ENCODE results near the gene TUB. TPM values are rescaled to one million over a fixed set of nuclear protein-coding genes. Genes with fewer than 3 reads are reported as not detected.

The TUB gene, protein sequence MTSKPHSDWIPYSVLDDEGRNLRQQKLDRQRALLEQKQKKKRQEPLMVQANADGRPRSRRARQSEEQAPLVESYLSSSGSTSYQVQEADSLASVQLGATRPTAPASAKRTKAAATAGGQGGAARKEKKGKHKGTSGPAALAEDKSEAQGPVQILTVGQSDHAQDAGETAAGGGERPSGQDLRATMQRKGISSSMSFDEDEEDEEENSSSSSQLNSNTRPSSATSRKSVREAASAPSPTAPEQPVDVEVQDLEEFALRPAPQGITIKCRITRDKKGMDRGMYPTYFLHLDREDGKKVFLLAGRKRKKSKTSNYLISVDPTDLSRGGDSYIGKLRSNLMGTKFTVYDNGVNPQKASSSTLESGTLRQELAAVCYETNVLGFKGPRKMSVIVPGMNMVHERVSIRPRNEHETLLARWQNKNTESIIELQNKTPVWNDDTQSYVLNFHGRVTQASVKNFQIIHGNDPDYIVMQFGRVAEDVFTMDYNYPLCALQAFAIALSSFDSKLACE
- total RNA-seq (under 1 TPM; 0.11 to 0.24 TPM), polyA plus RNA-seq (not detected)

DNA sequence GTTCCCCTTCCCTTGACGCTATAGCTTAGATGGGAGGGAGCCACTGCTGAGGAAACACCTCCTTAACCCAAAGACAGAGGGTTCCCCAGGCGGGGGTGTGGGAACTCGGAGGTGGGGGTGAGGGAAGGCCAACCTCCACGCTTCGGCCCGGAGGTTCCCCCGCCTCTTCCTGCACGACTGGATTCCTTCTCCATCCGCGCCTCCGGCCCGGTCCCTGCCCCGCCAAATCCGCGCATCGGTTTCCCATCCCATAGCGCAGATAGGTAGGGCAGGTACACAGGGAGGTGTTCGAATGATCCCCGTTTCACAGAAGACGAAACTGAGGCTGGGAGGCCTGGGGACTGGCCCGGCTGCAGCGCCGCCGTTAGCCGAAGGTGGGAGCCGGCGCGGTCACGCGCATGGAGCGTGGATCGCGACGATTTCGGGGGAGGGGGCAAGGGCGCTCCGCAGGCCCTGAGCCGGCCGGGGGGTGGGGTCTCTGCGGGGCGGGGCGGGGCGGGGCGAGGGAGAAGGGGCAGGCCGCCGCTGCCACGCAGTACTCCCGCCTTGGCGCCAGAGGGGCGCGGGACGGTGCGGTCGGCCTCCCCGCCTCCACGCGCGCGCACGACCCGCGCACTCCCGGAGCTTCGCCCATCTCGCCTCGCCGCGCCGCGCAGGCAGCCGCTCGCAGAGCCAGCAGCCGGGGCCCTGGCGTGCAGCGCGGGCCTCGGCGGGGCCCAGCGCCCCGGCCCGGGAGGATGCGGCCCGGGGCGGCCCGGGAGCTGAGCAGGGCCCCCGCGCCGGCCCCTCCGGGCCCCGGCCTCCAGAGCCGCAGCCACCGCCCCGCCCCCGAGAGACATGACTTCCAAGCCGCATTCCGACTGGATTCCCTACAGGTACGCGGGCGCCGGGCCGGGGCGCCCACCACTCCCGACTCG, at the start of gene TUB:
TSS of gene TUB (plus strand) at position 538 of the 917 bp plus-strand sequence. CDS start at position 838, 300 bp downstream.
- Histone ChIP-seq H3K27ac (ENCODE audit: low read depth, low read length) (no peak within 1 kb of the TSS), H3K36me3 (ENCODE audit: insufficient read depth, low read length) (no peaks in the 10 kb centered on the region), H3K27me3 (ENCODE audit: insufficient read depth, low read length, poor library complexity, severe bottlenecking) (peaks cover 12% of the 10 kb centered on the region), H3K9me3 (ENCODE audit: low read length) (no peaks in the 10 kb centered on the region), H3K4me3 (ENCODE audit: low read length) (no peak within 1 kb of the TSS), H3K4me1 (ENCODE audit: insufficient read depth, low read length) (no peaks in the 10 kb centered on the region)
- Mint-ChIP-seq H3K27ac (peak within 1 kb of the TSS in 2 of 8 donors; percentile 19 to 20), H3K4me3 (peak within 1 kb of the TSS; percentile 58 to 84 (median 71)), H3K4me1 (peaks cover 0 to 14% (median 7%) of the 10 kb centered on the region in 3 donors), H3K9me3 (peaks cover 0 to 3% (median 0%) of the 10 kb centered on the region in 5 donors), H3K27me3 (peaks cover 23 to 60% of the 10 kb centered on the region in 2 donors), H3K36me3 (peaks cover 0 to 4% (median 2%) of the 10 kb centered on the region in 3 donors)
- POLR2A ChIA-PET = no interaction called here
- CTCF ChIA-PET = no interaction called here
- peak in 1 of 5 donors; percentile 41 for DNase-seq

DNA sequence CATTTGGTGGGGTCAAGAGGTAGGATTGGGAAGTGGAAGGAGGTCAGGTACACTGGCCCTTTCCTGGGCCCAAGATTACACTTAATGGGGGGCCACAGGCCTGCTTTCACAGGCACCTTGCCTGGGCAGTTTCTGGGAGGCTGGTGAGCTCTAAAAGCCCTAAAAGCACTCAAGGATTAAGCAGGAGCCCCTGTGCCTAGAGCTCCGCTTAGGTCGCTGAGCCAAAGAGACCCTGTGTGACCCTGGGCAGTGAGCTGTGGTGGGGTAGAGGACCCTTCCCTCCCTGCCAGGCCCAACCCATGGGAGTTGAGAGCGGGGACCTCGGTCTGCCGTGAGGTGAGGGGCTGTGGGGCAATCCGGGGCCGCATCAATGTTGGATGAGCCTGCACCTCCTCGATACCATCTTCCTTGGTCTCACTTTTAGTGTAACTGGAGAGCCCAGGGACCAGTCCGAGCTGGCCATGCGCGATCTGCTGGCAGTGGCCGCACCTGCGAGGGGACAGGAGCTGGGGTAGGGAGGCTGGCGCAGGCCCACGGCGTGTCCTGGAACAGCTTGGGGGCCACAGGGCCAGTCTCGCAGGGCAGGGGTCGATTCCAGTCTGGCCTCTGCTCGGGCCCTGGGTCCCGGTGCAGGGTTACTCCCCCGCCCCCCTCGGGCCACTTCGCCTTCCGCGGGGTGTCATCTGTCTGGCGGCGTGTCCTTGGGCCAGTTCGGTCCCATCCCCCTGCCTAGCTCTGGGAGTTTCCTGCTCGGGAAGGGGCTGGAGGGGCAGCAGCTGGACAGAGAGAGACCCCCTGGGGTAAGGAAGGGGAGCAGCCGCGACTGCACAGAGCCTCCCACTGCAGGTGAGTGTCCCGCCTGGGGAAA, 49.5 kb upstream of the TUB start:
- Histone ChIP-seq H3K27me3 (ENCODE audit: insufficient read depth, low read length, poor library complexity, severe bottlenecking) (peaks cover 6% of the 10 kb centered on the region), H3K4me3 (ENCODE audit: low read length) (no peak overlapping the region), H3K27ac (ENCODE audit: low read depth, low read length) (no peak overlapping the region), H3K9me3 (ENCODE audit: low read length) (no peaks in the 10 kb centered on the region), H3K36me3 (ENCODE audit: insufficient read depth, low read length) (no peaks in the 10 kb centered on the region), H3K4me1 (ENCODE audit: insufficient read depth, low read length) (peaks cover 5% of the 10 kb centered on the region)
- Mint-ChIP-seq H3K27ac (no peak overlapping the region), H3K27me3 (peaks cover 19 to 37% of the 10 kb centered on the region in 2 donors), H3K36me3 (no peaks in the 10 kb centered on the region), H3K9me3 (no peaks in the 10 kb centered on the region), H3K4me3 (no peak overlapping the region), H3K4me1 (peaks cover 6 to 8% (median 7%) of the 10 kb centered on the region in 3 donors)
- no peak for DNase-seq
- CTCF ChIA-PET = interaction anchor here (1.0 to 3.0 kb wide), 4 partner anchors 10 to 68 kb away, joined by 3 to 18 read pairs (median 4); no protein-coding TSS in a partner anchor
- POLR2A ChIA-PET = no interaction called here

DNA sequence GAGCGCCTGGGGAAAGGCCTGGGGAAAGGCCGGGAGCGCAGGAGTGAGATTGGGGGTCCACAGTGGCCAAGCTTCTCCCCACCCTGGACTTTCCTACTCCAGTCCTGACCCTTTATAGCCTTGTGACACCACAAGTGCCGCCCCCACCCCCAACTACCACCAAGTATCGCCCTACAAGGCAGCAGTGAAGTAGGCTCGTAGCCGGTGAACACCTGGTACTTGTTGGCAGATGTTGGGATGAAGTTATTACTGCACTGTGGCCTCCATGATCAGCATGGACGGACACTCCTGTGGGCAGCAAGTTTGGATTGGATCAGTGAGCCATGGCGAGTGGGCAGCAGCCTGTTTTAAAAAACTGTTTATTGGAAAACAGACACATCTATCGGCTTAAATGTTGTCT, 48.9 kb upstream of the TUB start:
- Mint-ChIP-seq H3K9me3 (no peaks in the 10 kb centered on the region), H3K4me1 (peaks cover 6 to 8% (median 7%) of the 10 kb centered on the region in 3 donors), H3K36me3 (no peaks in the 10 kb centered on the region), H3K27ac (no peak overlapping the region), H3K27me3 (peaks cover 19 to 37% of the 10 kb centered on the region in 2 donors), H3K4me3 (no peak overlapping the region)
- no peak for DNase-seq
- Histone ChIP-seq H3K27me3 (ENCODE audit: insufficient read depth, low read length, poor library complexity, severe bottlenecking) (peaks cover 6% of the 10 kb centered on the region), H3K4me3 (ENCODE audit: low read length) (no peak overlapping the region), H3K4me1 (ENCODE audit: insufficient read depth, low read length) (peaks cover 5% of the 10 kb centered on the region), H3K27ac (ENCODE audit: low read depth, low read length) (no peak overlapping the region), H3K9me3 (ENCODE audit: low read length) (no peaks in the 10 kb centered on the region), H3K36me3 (ENCODE audit: insufficient read depth, low read length) (no peaks in the 10 kb centered on the region)
- ChIA-PET CTCF (interaction anchor here (1.0 to 3.0 kb wide), 6 partner anchors 11 to 68 kb away, joined by 3 to 18 read pairs (median 5); no protein-coding TSS in a partner anchor), POLR2A (no interaction called here)

DNA sequence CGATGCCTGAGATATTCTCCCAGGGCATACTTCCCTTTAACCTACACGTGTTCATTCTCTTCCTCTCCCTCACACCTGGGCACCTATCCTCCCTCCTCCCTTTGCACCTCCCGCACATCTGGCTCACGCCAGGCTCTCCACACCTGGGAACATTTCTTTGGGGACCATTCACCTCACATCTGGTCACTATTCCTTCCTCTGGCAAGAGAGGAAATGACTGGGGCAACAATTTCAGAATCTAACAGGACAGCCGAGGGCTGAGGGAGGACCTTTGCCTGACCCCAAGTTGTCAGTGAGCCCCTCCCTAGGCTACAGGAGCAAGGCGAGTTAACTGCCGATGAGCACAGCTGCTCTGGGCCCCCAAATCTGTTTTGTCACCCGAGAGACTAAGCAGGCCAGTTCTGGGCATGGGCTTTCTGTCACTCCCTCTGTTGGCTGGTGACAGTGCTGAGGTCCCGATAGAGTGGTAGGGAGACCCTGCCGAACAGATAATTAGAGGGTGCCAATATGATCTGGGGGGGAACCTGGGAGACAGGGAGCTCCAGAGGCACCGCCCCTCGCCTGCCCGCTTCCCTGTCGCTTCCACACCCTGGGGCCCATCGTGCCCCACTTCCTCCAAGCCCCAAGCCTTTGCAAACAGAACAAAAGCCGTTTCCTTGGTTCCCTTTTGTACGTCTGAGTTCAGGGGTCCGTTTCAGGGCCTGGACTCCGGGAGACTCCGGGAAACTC, 48.3 kb upstream of the TUB start:
- Mint-ChIP-seq H3K4me1 (peaks cover 6 to 8% (median 7%) of the 10 kb centered on the region in 3 donors), H3K4me3 (peak overlapping the region in 5 of 7 donors; percentile 16 to 65 (median 47)), H3K27ac (peak overlapping the region in 3 of 8 donors; percentile 27 to 83 (median 72)), H3K36me3 (no peaks in the 10 kb centered on the region), H3K27me3 (peaks cover 19 to 37% of the 10 kb centered on the region in 2 donors), H3K9me3 (no peaks in the 10 kb centered on the region)
- Histone ChIP-seq H3K9me3 (ENCODE audit: low read length) (no peaks in the 10 kb centered on the region), H3K27me3 (ENCODE audit: insufficient read depth, low read length, poor library complexity, severe bottlenecking) (peaks cover 6% of the 10 kb centered on the region), H3K4me3 (ENCODE audit: low read length) (no peak overlapping the region), H3K4me1 (ENCODE audit: insufficient read depth, low read length) (peaks cover 5% of the 10 kb centered on the region), H3K27ac (ENCODE audit: low read depth, low read length) (no peak overlapping the region), H3K36me3 (ENCODE audit: insufficient read depth, low read length) (no peaks in the 10 kb centered on the region)
- DNase-seq = no peak
- ChIA-PET POLR2A (no interaction called here), CTCF (interaction anchor here (0.8 to 3.4 kb wide), 19 partner anchors 9 to 66 kb away, joined by 3 to 31 read pairs (median 5); partner anchors contain the start of gene EIF3F)

DNA sequence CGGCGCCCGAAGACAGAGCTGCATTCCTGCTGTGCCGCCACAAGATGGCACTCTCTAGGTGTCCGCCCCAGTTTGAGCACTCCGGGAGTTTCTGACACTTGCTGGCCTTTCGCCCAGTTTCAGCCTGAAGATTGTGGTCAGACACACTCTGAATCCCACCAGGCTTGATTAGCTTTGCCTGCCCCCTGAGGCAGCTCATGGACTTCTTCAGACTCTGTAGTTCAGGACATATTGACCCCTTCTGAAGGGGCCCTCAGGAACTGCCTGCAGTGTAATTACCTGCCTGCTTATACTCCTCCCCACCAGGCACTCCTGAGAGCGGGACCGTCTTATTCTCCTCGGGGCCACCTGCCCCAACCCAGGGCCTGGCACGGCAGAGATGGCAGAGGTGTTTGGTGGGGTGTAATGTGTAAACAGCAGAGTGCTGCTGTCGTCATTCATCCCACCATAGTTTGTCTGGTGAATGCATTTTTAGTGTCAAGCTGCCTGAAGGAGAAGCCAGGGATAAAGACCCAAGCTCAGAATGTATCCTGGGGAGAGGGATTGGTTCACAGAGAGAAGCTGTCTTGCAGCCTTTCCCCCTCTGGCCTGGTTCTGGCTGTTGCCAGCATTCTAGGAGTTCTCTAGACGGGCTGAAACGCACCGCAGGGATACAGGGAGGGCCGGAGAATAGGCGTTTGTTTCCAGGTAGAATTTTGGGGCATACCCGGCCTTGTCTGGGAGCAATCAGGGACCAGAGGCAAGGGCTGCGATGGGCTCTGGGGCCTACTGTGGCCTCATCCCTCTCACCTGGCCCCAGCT, 47.5 kb upstream of the TUB start:
- peaks cover 6 to 8% (median 7%) of the 10 kb centered on the region in 3 donors for H3K4me1 Mint-ChIP-seq
- CTCF ChIA-PET = interaction anchor here (0.6 to 3.4 kb wide), 22 partner anchors 10 to 1109 kb away, joined by 3 to 31 read pairs (median 5); partner anchors contain the start of gene EIF3F
- Histone ChIP-seq H3K4me3 (ENCODE audit: low read length) (no peak overlapping the region), H3K4me1 (ENCODE audit: insufficient read depth, low read length) (peaks cover 5% of the 10 kb centered on the region), H3K9me3 (ENCODE audit: low read length) (no peaks in the 10 kb centered on the region), H3K36me3 (ENCODE audit: insufficient read depth, low read length) (no peaks in the 10 kb centered on the region), H3K27me3 (ENCODE audit: insufficient read depth, low read length, poor library complexity, severe bottlenecking) (peaks cover 6% of the 10 kb centered on the region), H3K27ac (ENCODE audit: low read depth, low read length) (no peak overlapping the region)
- no peaks in the 10 kb centered on the region for H3K9me3 Mint-ChIP-seq
- DNase-seq = peak; percentile 21 to 62 (median 36)
- peak overlapping the region in 2 of 8 donors; percentile 83 for H3K27ac Mint-ChIP-seq
- peaks cover 19 to 40% of the 10 kb centered on the region in 2 donors for H3K27me3 Mint-ChIP-seq
- H3K4me3 Mint-ChIP-seq = peak overlapping the region in 5 of 7 donors; percentile 16 to 65 (median 54)
- POLR2A ChIA-PET = no interaction called here
- H3K36me3 Mint-ChIP-seq = no peaks in the 10 kb centered on the region

DNA sequence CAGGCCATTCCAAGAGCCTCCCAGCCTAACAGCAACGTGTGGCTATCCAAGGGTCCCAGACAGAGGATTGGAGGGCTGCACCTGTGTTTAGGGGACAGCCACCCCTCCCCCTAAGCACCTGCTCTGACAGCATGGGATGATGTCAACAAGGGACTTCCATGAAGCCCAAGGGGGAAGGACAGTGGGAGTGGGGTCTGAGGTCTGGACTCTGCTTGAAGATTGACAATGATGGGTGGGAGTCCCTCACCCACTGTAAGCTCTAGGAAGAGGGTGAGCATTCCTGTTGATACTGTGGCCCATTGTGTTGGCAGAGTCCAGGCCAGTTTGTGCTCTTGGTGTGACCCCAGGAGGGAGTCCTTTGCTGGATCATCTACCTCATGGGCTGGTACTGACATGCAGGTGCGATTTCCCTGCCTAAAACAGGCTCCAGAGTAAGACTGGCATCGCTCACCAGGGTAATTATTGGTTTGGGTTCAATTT, 46.9 kb upstream of the TUB start:
- DNase-seq = no peak

More for the DNA sequence above, 46.9 kb upstream of the TUB start:
- H3K27me3 ChIP-seq (ENCODE audit: insufficient read depth, low read length, poor library complexity, severe bottlenecking) = peaks cover 6% of the 10 kb centered on the region
- no peak overlapping the region for H3K4me3 ChIP-seq (ENCODE audit: low read length)
- no peak overlapping the region for H3K27ac Mint-ChIP-seq
- H3K27ac ChIP-seq (ENCODE audit: low read depth, low read length) = no peak overlapping the region
- ChIA-PET POLR2A (no interaction called here), CTCF (interaction anchor here (1.1 to 3.4 kb wide), 15 partner anchors 11 to 65 kb away, joined by 3 to 31 read pairs (median 6); no protein-coding TSS in a partner anchor)
- H3K4me3 Mint-ChIP-seq = no peak overlapping the region
- no peaks in the 10 kb centered on the region for H3K9me3 Mint-ChIP-seq
- H3K4me1 ChIP-seq (ENCODE audit: insufficient read depth, low read length) = peaks cover 5% of the 10 kb centered on the region
- peaks cover 19 to 40% of the 10 kb centered on the region in 2 donors for H3K27me3 Mint-ChIP-seq
- H3K36me3 Mint-ChIP-seq = no peaks in the 10 kb centered on the region
- H3K4me1 Mint-ChIP-seq = peaks cover 6 to 8% (median 7%) of the 10 kb centered on the region in 3 donors
- no peaks in the 10 kb centered on the region for H3K9me3 ChIP-seq (ENCODE audit: low read length)
- no peaks in the 10 kb centered on the region for H3K36me3 ChIP-seq (ENCODE audit: insufficient read depth, low read length)

Data from CD8-positive, alpha-beta memory T cell (primary cell).